ENCODE results near the gene PCBD1.

- TF ChIP-seq POLR2A (IDR thresholded peaks at IDR 0.05) (no peak), CTCF (IDR thresholded peaks at IDR 0.05) (no peak)
Measured at GRCh38 chr10:70879207-70879606, 9.2 kb downstream of the PCBD1 start.

Measured in lower leg skin (tissue), 3 donors.